Activated T-helper 2 cell treated with anti-CD3 and anti-CD28 coated beads, Interferon-gamma antibody, Interleukin-2, Interleukin-4, amounts not matched to agents 10 μg/mL and 5 μg/mL and 100 μg/mL, durations not matched to agents 14 hours and 24 hours and 36 hours (primary cell): ENCODE data around the gene METAP1D. TPM values are rescaled to one million over a fixed set of nuclear protein-coding genes. Genes with fewer than 3 reads are reported as not detected.
"Not testable (repeated sequence)": the region's sequence is repeated elsewhere in the genome, so short reads cannot be mapped to it uniquely, and the experiment has no call there.

Experiments
- DNase-seq: peaks from one replicate; pipeline ENCODE4 v3.0.0; 2021; ENCODE audit warnings: low spot score
- H3K27ac Mint-ChIP-seq: one replicate; pipeline ENCODE4 v1.8.0; 2021; ENCODE audit warnings: mixed read lengths
- H3K27me3 Mint-ChIP-seq: one replicate; pipeline ENCODE4 v1.8.0; 2021; ENCODE audit warnings: low read depth, mixed read lengths
- H3K36me3 Mint-ChIP-seq: one replicate; pipeline ENCODE4 v1.8.0; 2021; ENCODE audit warnings: low read depth, mixed read lengths
- H3K4me1 Mint-ChIP-seq: one replicate; pipeline ENCODE4 v1.8.0; 2021; ENCODE audit warnings: low read depth, mixed read lengths
- H3K4me3 Mint-ChIP-seq: one replicate; pipeline ENCODE4 v1.8.0; 2021; ENCODE audit warnings: low read depth, mild to moderate bottlenecking, moderate library complexity, mixed read lengths
- H3K9me3 Mint-ChIP-seq: one replicate; pipeline ENCODE4 v1.8.0; 2021; ENCODE audit warnings: mixed read lengths
- intact Hi-C: fragments of 100-400 bp; cut with micrococcal nuclease; formaldehyde crosslinking; loops from one replicate; pipeline ENCODE4 v1.15.1; 2023
- total RNA-seq: library from RNA; stranded (reverse); gene quantifications from 2 replicates; pipeline ENCODE4 v1.2.3, GENCODE V29; 2022

The METAP1D gene
- total RNA-seq, 1 donor from 2014 or later = 7.9 TPM

DNA sequence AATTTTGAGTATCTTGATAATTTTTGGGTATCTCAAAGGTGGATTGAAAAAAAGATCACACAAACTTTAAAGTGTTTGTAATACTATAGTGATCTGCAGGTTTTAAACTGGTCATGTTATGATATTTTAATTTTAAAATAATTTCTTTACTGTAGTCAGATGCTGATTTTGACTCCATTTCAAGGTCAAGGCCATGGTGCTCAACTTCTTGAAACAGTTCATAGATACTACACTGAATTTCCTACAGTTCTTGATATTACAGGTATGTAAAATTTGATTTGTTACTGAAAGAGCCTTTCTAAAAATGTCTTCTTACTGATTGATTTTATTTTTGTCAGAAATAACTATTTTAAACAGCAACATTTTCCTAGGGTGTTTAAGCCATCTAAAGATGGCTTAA lies 33.1 kb upstream of the METAP1D start:
- H3K36me3 Mint-ChIP-seq = peaks cover 53% of the 10 kb centered on the region
- H3K4me1 Mint-ChIP-seq = peaks cover 22% of the 10 kb centered on the region
- H3K27me3 Mint-ChIP-seq = no peaks in the 10 kb centered on the region
- intact Hi-C loops = no loop called here
- H3K9me3 Mint-ChIP-seq = no peaks in the 10 kb centered on the region
- no peak overlapping the region for H3K4me3 Mint-ChIP-seq
- H3K27ac Mint-ChIP-seq = no peak overlapping the region
- no peak for DNase-seq

GRCh38 chr2:171968509-171968908 lies 31.2 kb upstream of the METAP1D start:
- Mint-ChIP-seq H3K36me3 (peaks cover 64% of the 10 kb centered on the region), H3K27ac (no peak overlapping the region), H3K4me3 (no peak overlapping the region), H3K27me3 (no peaks in the 10 kb centered on the region), H3K9me3 (no peaks in the 10 kb centered on the region), H3K4me1 (peaks cover 23% of the 10 kb centered on the region)
- no peak for DNase-seq
- intact Hi-C loops = no loop called here

GRCh38 chr2:171972329-171972982 lies 27.3 kb upstream of the METAP1D start:
- Mint-ChIP-seq H3K27ac (peak overlapping the region; percentile 4), H3K4me1 (peaks cover 5% of the 10 kb centered on the region), H3K36me3 (peaks cover 63% of the 10 kb centered on the region), H3K27me3 (no peaks in the 10 kb centered on the region), H3K9me3 (no peaks in the 10 kb centered on the region), H3K4me3 (no peak overlapping the region)
- intact Hi-C loops = no loop called here
- no peak for DNase-seq

GRCh38 chr2:171979103-171979502 lies 20.6 kb upstream of the METAP1D start:
- H3K4me1 Mint-ChIP-seq = no peaks in the 10 kb centered on the region

DNA sequence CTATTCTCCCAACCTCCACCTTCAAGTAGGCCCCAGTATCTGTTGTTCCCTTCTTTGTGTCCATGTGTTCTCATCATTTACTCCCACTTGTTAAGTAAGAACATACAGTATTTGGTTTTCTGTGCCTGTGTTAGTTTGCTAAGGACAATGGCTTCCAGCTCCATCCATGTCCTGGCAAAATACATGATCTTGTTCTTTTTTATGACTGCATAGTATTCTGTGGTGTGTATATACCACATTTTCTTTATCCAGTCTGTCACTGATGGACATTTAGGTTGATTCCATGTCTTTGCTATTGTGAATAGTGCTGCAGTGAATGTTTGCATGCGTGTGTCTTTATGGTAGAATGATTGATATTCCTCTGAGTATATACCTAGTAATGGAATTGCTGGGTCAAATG lies 15.8 kb upstream of the METAP1D start:
- H3K9me3 Mint-ChIP-seq, H3K4me1 Mint-ChIP-seq, H3K4me3 Mint-ChIP-seq, DNase-seq, H3K27ac Mint-ChIP-seq, H3K27me3 Mint-ChIP-seq, intact Hi-C loops: not testable (repeated sequence)
- peaks cover 32% of the 10 kb centered on the region for H3K36me3 Mint-ChIP-seq

More at GRCh38 chr2:171979103-171979502, 20.6 kb upstream of the METAP1D start:
- Mint-ChIP-seq H3K4me3 (no peak overlapping the region), H3K27me3 (no peaks in the 10 kb centered on the region), H3K9me3 (no peaks in the 10 kb centered on the region), H3K36me3 (peaks cover 68% of the 10 kb centered on the region), H3K27ac (no peak overlapping the region)
- DNase-seq = no peak
- intact Hi-C loops = no loop called here

- Mint-ChIP-seq H3K36me3 (peaks cover 20% of the 10 kb centered on the region), H3K27ac (no peak overlapping the region), H3K27me3 (no peaks in the 10 kb centered on the region), H3K4me1 (no peaks in the 10 kb centered on the region), H3K9me3 (no peaks in the 10 kb centered on the region), H3K4me3 (no peak overlapping the region)
- intact Hi-C loops = no loop called here
- DNase-seq = no peak
Observed at GRCh38 chr2:171985076-171985475, 14.7 kb upstream of the METAP1D start.

DNA sequence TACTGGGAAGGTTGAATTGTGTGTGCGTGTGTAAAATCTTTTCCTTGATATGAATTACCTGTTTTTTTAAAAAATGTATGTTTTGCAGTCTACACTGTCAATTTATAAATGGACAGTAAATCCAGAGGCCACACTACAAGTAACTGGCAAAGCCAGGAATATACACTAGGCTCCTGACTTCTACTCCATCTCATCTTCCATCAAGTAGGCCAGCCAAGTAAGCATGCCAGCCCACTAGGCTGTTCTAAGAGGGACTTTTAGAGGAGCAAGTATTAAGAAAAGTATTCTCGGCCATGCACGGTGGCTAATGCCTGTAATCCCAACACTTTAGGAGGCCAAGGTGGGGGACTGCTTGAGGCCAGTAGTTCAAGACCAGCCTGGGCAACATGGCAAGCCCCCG lies 13.0 kb upstream of the METAP1D start:
- Mint-ChIP-seq H3K4me3 (no peak overlapping the region), H3K27me3 (no peaks in the 10 kb centered on the region), H3K36me3 (peaks cover 16% of the 10 kb centered on the region), H3K4me1 (peaks cover 4% of the 10 kb centered on the region), H3K27ac (no peak overlapping the region), H3K9me3 (no peaks in the 10 kb centered on the region)
- intact Hi-C loops = no loop called here
- DNase-seq = no peak

DNA sequence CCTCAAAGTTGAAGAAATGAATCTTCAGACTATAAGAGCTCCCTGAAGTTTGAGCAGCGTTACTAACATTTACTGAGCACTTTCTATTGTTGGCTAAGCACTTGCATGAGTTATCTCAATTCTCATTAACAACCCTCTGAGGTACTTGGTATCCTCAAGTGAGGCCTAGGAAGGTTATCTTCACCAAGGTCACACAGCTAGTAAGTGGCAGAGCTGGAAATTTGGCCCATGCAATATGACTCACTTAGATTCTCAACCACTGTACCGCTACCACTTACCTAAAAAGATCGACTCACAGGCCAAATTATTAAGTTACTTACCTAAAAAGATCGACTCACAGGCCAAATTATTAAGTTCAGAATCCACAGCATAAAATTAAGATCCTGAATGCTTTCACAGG lies 8.7 kb upstream of the METAP1D start:
- H3K36me3 Mint-ChIP-seq = no peaks in the 10 kb centered on the region
- intact Hi-C loops = no loop called here
- H3K9me3 Mint-ChIP-seq = no peaks in the 10 kb centered on the region
- no peak for DNase-seq
- H3K27ac Mint-ChIP-seq = no peak overlapping the region
- H3K27me3 Mint-ChIP-seq = peaks cover 10% of the 10 kb centered on the region
- H3K4me1 Mint-ChIP-seq = peaks cover 6% of the 10 kb centered on the region
- H3K4me3 Mint-ChIP-seq = no peak overlapping the region

GRCh38 chr2:171995586-171995985 lies 4.2 kb upstream of the METAP1D start:
- Mint-ChIP-seq H3K27ac (no peak overlapping the region), H3K4me1 (peaks cover 19% of the 10 kb centered on the region), H3K4me3 (no peak overlapping the region), H3K27me3 (peaks cover 10% of the 10 kb centered on the region), H3K36me3 (no peaks in the 10 kb centered on the region), H3K9me3 (no peaks in the 10 kb centered on the region)
- no peak for DNase-seq
- intact Hi-C loops = loop anchor here (5.0 kb wide), 1 partner anchor 103 kb away; the partner anchor contains the start of gene SLC25A12

DNA sequence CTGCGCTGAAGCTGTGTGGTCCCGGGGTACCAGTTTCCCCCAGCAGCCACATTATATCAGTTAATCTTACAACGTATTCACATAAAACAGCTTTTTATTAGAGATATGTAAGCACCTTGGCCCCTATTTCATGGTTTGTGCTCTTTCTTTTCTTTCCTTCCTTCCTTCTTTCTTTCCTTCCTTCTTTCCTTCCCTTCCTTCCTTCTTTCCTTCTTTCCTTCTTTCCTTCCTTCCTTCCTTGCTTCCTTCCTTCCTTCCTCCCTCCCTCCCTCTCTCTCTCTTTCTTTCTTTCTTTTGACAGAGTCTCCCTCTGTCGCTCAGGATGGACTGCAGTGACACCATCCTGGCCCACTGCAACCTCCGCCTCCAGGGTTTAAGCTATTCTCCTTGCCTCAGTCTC lies 3.7 kb upstream of the METAP1D start:
- no peak overlapping the region for H3K27ac Mint-ChIP-seq
- H3K36me3 Mint-ChIP-seq = peaks cover 3% of the 10 kb centered on the region
- no peaks in the 10 kb centered on the region for H3K9me3 Mint-ChIP-seq
- H3K4me3 Mint-ChIP-seq = no peak overlapping the region
- intact Hi-C loops = loop anchor here (5.0 kb wide), 1 partner anchor 104 kb away; the partner anchor contains the start of gene SLC25A12
- DNase-seq = no peak
- H3K27me3 Mint-ChIP-seq = peaks cover 10% of the 10 kb centered on the region
- peaks cover 20% of the 10 kb centered on the region for H3K4me1 Mint-ChIP-seq

DNA sequence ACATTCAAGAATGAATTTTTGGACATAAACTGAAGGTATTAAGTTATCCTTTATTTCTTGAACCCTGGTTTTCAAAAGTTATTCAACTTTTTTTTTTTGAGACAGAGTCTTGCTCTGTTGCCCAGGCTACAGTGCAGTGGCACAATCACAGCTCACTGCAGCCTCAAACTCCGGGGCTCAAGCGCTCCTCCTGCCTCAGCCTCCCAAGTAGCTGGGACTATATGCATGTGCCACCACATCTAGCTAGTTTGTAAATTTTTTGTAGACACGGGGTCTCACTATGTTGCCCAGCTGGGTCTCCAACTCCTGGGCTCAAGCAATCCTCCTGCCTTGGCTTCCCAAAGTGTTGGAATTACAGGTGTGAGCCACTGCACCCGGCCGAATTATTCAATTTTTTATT lies 2.7 kb upstream of the METAP1D start:
- not testable (repeated sequence) for H3K27ac Mint-ChIP-seq, DNase-seq, H3K9me3 Mint-ChIP-seq, H3K4me3 Mint-ChIP-seq, H3K27me3 Mint-ChIP-seq, H3K36me3 Mint-ChIP-seq
- H3K4me1 Mint-ChIP-seq = peaks cover 20% of the 10 kb centered on the region
- intact Hi-C loops = loop anchor here (5.0 kb wide), 1 partner anchor 105 kb away; the partner anchor contains the start of gene SLC25A12

DNA sequence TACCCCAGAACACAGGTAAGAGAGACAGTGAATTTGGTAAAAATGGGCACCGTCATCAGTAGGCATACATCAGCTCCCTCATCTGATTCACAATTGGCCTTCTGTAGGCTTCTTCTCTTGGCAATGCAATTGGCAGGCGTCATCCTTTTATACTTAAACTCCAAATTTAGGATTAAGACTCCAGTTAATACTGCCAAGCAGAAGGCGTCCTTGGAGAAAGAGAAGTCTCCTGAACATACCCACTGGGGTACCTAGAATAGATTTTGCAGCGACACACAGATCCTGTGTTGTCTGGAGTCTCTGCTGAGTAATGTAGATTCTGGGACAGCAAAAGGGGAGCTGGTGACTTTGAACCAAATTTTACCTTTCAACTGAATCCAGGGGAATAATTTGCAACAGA lies 592 bp upstream of the METAP1D start:
- Mint-ChIP-seq H3K9me3 (no peaks in the 10 kb centered on the region), H3K27me3 (peaks cover 3% of the 10 kb centered on the region), H3K4me1 (peaks cover 18% of the 10 kb centered on the region), H3K27ac (no peak overlapping the region), H3K4me3 (peak overlapping the region; percentile 78), H3K36me3 (peaks cover 4% of the 10 kb centered on the region)
- intact Hi-C loops = loop anchor here (1.0 to 5.0 kb wide), 2 partner anchors 77 to 107 kb away; partner anchors contain the start of genes HAT1 and SLC25A12
- DNase-seq = no peak

DNA sequence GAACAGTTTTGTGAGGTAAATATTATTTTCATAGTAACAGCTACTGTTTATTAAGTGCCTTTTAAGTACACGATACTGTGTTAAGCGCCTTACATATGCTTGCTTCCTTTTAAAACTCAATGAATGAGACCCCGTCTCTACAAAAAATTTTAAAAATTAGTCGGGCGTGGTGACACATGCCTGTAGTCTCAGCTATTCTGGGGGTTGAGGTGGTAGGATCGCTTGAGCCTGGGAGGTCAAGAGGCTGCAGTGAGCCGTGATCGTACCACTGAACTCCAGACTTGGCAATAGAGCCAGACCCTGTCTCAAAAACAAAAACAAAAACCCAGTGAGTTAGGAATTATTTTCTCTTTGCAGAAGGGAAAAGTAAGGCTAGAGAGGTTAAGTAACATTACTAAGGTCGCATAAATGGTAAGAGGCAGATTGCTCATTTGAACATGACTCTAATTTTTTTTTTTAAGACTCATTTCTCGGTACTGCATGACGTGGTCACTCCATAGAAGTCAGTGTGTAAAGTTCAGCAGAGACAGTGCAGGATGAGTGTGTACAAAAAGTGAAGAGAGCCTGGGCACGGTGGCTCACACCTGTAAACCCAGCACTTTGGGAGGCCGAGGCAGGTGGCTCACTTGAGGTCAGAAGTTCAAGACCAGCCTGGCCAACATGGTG lies 1.1 kb downstream of the METAP1D start:
- intact Hi-C loops = loop anchor here (10.0 kb wide), 1 partner anchor 46 kb away; no protein-coding TSS in a partner anchor
- peak overlapping the region; percentile 92 for H3K4me3 Mint-ChIP-seq
- peaks cover 18% of the 10 kb centered on the region for H3K4me1 Mint-ChIP-seq
- H3K27me3 Mint-ChIP-seq = no peaks in the 10 kb centered on the region
- peaks cover 4% of the 10 kb centered on the region for H3K36me3 Mint-ChIP-seq
- no peak for DNase-seq
- no peaks in the 10 kb centered on the region for H3K9me3 Mint-ChIP-seq
- peak overlapping the region; percentile 96 for H3K27ac Mint-ChIP-seq
